HG03095 (cell line): ENCODE measurements around the gene BMAL1.
A peak's percentile ranks its signal among the peaks of the same experiment; 100 is the strongest.

Source experiments
- ATAC-seq: cut with Tn5 transposase; IDR thresholded peaks from one replicate; pipeline ENCODE4 v1.9.1; 2021; ENCODE audit warnings: moderate library complexity; ENCODE audit not compliant: unreplicated experiment

BMAL1 gene

DNA sequence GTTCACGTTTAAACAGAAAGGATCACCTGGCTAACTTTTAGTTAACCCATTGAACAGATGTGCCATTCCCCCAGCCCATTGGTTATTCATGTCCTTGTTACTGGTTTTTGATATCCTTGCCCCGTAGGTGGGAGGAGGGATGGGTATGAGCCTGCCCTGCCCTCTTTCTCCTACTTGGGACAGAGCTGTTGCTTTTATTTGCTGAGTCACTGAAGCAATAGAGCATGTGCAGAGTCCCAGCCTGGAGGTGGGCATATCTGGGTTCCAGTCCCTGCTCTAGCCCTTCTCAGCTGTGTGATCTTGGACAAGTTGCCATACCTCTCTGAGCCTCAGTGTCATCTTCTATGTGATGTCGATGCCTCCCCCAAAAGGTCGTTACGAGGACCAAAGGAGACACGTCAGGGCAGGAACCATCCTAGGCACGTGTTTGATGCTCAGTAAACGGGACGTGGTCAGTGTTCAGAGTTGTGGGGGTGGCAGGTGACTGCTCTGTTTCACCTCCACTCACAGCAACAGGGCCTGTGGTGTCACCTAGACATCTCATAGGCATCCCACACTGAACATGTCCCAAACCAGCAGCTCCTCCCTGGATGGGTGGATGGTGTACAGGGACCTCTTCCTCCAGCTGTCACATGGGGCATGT, 61.0 kb downstream of the BMAL1 start:
- no peak for ATAC-seq

DNA sequence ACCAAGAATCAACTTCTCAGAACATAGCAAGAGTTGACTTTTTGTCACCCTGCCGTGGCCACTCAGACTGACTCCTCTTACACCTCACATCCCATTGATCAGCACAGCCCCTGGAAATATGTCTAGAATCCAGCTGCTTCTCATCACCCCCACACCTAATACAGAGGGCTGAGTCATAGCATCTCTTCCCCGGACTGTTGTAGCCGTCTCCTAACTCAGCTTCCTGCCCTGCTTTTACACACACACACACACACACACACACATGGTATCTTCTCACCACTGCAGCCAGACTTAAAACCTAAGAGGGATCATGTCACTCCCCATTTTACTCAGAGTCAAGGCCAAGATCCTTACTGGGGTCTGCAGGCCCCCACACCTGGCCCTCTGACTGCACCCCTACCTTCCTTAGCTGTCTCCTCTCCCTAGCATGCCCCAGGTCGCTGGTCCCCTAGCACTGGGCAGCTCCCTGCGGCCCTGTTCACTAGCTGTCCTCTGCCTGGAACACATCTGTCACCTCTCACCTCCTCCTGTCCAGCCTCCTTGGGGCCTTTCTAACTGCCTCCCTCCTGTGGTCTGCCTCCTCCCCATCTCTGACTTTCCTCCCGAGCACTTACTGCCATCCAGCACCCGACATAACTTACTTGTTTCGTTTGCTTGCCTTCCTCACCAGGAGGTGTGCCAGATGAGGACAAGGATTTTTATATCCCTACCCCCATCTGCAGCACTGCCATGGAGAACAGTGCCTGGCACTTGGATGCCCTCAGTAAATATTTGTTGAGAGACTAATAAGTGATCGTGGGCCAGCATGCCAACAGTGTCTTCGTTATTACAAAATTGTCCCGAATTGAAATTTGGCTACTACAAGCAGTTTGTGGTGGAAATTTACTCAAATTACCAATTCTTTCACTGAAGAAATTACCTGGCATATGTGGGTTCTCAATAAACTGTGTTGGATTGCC, 61.9 kb downstream of the BMAL1 start:
- peak; percentile 32 for ATAC-seq

DNA sequence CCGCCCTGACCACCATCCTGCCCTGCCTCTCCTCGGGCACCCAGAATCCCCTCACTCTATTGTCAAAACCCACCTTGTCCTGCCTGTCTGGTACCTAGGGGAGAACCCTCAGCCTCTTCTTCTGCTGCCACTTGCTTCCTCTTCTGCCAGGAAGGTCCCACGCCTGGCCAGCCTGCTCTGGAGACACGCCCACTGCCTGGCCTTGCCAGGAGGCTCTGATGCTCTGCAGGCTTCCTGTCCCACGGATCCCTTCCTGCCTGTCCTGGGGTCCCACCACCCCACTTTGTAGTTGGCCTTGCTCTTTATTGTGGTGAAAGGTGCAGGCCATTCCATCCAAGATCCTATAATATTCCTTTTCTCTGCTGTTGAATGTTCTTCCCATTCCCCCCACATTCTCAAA, 63.4 kb downstream of the BMAL1 start:
- ATAC-seq = no peak

DNA sequence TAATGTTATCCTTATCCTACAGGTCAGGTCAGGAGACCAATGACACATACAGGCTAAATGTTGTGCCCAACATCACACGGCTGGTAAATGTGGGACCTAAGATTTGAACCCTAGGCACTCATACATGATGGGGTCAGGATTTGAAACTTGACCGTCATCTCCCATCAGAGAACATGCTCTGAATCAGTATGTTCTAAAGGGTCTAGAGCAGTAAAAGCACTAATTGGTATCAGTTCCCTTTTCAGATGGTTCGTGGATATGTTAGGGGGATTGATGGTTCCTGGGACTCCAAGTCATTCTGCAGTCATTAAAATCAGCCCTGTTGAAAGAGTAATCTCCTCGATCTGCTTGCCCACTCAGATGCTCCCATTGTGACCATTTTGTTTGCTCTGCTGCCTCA, 65.5 kb downstream of the BMAL1 start:
- ATAC-seq = no peak

DNA sequence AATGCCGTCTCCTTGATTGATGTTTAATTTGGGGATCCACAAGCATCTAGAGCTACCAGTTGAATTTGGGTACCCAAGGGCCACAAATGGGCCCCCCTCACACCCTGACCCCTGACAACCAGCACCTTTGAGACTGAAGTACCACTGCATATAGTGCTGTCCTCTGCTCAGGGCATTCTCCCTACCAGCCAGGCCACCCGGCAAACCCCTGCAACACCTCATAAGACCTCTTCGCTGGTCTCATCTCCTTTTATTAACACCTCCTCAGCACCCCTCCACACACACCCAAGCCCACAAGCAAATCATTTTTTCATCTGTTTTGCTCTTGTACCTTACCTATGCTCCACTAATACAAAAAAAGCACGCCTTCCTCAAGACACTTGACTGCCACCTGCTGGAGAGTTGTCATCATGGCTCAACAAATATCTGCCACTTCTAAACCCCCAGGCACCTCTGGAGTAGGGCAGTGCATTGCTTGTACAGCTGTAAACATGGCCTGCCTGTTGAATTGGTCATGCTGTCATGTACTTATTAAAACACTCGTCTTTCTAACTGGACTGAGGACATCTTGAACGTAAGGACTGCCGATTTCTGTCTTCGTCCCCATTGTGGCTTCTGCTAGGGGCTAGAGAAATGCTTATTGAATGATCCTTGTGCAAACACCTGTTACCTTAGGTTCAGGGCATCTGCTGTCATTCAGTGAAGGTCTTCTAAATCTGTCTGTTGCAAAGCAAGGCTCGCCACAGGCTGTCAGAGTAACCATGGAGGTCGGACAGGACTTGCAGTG, 66.5 kb downstream of the BMAL1 start:
- peak; percentile 41 for ATAC-seq

DNA sequence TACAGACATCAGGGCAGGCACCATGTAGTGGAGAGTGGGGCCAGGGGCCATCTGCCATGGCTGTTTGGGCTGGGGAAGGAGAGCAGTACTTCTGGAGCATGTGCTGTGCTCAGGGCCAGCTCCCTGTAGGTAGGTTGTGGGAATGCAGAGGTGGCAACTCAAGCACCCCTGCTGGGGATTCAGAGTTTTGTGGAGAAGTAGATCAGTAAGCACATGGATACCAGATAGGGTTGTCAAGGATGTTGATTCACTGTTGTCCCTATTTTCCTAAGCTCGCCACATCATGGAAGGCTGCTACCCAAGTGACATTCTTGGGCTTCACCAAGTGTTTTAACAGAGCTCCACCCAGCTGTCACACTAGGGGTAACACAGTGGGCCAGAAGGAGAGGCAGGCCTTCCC, 67.2 kb downstream of the BMAL1 start:
- no peak for ATAC-seq

DNA sequence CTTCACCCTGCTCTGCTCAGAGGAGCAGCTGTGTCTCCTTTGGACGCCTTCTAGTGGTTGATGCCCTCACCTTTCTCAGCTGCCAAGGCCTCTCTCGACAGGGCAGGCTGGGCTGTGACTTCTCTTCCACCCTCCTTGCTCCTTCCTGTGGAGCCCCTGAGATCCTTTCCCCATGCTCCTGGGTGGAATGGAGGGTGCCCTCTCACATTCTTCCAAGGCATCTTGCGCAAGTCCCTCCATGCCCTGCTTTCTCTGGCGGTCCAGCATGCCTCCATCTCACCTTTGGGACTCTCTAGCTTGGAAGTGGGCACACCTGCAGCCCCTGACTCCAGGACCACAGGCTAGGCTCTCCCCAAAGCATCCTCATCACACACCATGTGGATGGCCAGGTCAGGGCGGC, 68.9 kb downstream of the BMAL1 start:
- ATAC-seq = no peak

DNA sequence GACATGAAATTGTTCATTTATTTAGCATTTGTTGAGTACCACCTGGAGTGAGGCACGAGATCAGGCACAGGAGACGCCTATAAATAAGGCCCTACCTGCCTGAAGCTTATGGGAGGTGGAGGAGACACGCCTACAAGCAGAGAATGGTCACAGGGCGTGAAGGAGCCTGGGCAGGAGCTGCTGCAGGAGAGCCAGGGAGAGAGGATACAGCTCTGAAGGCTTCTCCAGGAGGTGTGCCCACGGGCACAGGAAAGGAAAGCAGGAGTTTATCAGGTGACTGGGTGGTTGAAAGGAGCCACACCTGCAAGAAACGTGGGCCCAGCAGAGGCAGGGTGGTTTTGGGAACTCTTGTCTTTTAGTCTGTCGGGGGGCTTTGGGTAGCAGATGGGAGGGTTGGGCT, 70.3 kb downstream of the BMAL1 start:
- no peak for ATAC-seq

DNA sequence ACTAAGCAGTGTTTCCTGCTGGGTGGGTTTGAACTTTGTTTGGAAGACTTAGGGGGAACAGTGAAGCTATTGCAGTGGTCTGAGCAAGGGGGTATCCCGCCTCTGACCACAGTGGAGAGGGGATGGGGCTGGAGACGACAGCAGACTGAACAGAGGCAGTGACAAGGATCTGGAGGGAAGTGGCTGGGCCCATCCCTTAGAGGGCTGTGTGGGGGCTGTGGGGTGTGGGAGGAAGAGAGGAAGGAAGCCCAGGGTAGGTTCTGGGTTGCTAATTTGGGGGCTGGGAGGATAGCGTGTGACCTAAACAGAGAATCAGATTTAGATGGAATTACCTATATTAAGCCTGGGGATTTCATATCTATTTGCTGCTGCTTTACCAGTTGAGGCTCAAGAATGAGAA, 70.7 kb downstream of the BMAL1 start:
- peak; percentile 44 for ATAC-seq

DNA sequence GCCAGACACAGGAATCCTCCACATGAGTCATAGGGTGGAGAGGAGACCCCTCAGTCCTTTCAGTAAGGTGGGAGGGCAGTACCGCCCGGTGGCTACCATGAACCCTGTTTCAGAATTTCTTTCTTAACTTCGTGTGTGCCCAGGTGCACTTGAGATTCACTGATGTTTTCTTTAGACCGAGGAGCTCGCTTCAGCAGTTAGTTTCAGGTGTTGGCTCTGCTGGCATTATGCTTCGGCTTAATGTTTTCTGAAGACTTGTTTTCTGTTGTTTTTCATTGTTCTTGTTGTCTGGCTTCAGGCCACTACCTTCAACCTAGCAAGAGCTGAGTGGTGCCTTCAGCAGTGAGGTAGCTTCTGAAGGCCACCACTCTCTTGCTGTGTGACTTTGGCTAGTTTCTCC, 71.5 kb downstream of the BMAL1 start:
- no peak for ATAC-seq

DNA sequence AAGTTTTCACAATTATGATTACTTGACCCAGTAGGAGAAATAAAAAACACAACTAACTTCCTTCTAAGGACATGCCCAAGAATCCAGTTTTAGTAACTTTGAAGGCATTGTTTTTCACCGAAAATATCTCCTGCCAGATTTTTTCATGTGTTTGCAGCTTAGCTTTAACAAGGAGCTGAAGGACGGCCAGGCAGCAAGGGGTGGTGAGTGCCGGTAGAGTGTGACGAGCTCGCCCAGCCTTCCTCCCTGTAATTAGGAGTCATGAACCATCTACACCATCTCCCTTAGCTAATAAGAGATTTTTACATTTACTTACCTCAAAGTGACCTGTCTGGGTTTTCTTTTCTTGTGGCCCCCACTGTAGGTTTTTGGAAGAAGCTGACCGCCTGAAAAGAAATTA, 72.0 kb downstream of the BMAL1 start:
- no peak for ATAC-seq

DNA sequence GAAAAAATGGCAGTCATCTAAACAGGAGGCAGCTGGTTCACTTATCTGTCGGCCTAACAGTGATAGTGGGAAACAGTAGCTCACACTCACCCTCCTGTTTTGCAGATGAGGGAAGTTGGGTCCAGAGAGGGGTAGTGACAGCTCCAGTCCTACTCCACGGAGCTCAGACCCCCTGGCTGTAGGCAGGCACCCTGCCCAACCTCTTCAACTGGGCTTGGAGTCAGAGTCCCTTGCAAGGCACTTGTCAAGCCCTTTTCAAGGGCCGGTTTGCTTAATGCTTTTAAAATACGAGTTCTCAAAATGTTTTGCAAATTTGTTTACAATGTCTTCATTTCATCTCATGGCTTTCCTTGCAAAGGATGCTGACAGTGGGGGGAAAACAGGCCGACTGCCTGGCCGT, 75.1 kb downstream of the BMAL1 start:
- ATAC-seq = no peak

DNA sequence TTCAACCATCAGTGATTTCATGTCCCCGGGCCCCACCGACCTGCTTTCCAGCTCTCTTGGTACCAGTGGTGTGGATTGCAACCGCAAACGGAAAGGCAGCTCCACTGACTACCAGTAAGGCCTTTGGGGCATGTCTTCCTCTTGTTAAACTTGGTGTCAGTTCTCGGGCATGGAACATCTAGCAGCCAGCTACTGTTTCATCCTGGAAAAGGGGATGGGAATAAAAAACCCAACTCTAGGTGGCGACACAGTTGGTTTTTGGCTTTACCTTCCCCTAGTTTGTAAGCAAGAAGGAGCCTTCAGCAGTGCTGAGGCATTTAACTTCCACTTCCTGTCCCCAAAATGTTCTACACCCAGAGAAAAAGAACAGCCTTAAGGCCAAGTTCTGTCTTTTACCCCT, 76.7 kb downstream of the BMAL1 start:
- ATAC-seq = no peak

DNA sequence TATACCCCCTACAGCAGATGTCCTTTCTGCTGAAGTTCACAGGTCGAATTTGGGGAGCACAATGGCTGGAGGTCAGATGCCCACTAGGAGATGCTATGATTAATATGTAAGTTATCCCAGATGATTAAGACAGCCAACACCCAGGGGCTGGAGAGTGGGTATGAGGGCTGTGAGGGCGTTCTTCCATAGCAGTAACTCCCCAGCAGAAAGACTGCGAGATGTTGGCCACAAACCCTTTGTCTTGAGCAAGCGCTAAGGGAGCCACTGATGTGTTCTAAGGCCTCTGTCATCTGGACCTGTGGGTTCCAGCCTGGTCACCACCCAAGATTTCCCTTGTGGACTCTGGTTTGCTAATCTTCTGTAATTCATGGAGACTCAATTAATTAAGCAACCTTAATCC, 77.6 kb downstream of the BMAL1 start:
- ATAC-seq = no peak

DNA sequence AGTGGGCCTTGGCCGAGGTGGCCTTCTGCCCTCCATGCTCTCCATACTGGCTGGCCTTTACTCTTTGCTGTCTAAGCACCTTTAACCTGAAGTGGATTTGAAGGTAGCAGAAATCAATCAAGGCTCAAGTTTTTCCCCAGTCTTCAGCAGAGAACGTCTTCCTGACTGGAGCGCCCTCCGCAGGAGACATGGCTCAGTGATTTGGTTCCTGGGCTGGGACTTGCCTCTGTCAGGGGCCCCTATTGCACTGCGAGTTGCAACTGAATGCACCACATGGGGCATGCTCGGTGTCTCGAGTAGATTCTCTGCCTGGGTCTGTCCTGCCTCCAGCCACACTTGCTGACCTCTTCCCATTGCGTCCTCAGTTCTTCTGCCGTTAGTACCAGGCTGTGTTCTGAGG, 79.6 kb downstream of the BMAL1 start:
- no peak for ATAC-seq

DNA sequence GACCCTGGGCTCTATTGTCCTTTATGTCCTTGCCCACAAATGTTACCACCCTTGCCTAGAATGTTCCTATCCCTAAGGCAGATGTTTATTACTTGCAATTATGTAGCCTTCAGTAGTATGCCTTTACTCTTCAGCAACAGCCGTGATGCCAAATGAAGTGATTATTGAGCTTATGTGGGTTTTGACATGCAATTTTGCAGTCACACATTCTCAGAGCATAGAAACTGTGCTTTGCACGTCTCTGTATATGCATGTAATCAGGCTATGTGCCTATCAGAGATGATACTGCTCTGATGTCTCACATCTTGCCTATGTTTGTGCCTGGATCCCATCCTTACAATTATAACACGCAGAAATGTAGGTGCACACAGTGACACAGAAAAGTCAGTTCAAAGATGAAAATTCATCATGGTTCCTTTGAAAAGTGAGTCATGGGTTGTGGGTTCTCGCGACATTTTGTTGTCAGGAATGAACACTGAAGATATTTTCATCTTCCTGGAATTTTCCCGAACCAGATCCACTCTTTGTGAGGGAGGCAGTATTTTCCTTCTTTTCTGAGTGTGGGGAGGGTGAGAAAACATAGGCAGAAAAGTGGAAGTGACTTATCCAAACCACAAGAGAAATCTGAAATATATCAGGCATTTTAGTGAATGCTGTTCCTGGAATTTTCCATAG, 81.1 kb downstream of the BMAL1 start:
- ATAC-seq = no peak

DNA sequence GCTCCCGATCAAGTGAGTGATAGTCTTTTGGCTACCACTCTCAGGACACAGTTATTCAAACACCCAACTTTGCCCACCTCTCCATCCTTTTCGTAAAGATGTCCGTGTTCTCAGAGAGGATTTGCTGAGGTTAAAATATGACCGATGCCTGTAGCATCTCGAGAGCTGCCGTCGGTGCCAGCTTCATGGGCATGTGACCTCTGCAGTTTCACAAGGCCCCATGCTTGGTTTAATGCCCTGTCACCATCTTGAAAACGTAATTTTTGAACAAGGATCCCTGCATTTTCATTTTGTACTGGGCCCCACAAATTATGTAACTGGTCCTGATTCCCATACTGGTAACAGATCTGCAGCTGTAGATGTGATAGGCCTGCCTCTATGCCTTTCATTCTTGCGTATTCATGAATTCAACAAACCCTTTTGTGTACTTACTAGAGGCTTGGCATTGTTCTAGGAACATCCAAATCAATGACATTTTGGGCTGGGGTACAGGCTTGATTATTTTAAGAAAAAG, 85.1 kb downstream of the BMAL1 start:
- ATAC-seq = no peak

DNA sequence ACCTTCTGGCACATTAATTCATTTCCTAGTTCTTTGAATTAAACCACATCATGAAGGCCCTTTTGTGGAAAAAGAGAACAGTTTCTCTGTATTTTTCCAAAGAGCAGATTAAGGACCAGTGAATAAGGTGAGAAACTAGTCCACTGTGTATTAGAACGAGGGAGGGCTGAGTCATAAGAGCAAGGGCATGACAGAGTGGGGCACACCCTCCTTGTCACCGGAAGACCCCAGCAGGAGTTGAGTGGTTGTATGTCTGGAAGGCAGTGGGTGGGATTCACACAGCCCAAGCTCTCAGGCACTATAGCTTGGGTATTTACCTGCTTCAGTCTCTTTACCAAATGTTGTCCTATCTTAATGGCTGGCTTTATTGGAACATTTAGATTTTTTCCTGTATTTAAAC, 86.8 kb downstream of the BMAL1 start:
- no peak for ATAC-seq

DNA sequence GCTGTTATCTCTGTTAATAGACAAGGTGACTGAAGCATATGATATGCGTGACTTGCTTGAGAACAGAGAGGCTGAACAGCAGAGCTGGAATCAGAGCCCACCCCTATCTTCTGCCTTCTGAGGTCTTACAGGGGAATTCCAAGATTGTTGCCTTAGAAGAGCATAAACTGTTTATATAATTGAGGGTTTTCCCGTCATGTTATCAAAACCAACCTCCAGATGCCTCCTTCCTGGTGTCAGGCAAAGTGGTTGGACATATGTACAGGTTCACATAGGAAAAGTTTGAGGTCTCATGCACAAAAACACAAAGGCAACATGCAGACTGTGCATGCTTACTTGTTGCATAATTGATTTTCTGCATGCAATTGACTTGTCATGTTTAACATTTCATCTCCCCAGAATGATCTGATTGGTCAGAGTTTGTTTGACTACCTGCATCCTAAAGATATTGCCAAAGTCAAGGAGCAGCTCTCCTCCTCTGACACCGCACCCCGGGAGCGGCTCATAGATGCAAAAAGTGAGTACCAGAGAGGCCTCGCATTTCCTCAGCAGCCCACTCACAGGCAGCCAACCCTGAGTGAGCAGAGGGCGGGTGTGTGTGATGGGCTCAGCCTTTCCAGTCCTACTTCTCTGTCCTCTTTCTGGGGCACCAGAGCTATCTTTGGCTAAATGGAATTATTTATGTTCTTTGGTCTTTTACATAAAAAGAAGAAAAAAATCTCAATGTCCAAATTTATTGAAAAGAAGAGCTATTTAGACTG, 88.9 kb downstream of the BMAL1 start:
- no peak for ATAC-seq

DNA sequence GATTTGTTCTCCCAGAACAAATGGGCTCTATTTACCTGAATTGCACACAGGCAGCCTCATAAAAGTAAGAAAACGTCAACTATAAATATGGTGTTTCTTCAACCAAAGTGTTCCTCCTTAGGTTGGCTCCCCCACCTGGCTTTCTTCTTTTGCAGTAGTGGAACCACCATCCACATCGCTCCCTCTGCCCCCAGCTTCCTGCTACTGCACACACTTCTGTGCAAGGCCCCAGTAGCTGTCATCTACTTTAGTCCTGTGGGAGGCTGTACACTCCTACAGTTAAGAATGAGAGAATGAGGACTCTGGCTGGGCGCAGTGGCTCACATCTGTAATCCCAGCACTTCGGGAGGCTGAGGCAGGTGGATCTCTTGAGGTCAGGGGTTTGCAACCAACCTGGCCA, 89.5 kb downstream of the BMAL1 start:
- ATAC-seq = no peak
